T-helper 2 cell treated with Interferon-gamma antibody and Interleukin-4, amounts not matched to agents 5 μg/mL and 100 μg/mL, for 36 hours (primary cell): ENCODE data around the gene SCAF1.

ENCODE experiments used
- DNase-seq: peaks from one replicate; pipeline ENCODE4 v3.0.0; 2021; ENCODE audit warnings: low spot score
- H3K27ac Mint-ChIP-seq: one replicate; pipeline ENCODE4 v1.8.0; 2021; ENCODE audit warnings: mild to moderate bottlenecking, mixed read lengths
- H3K27me3 Mint-ChIP-seq: one replicate; pipeline ENCODE4 v1.8.0; 2021; ENCODE audit warnings: low read depth, mixed read lengths
- H3K36me3 Mint-ChIP-seq: one replicate; pipeline ENCODE4 v1.8.0; 2021; ENCODE audit warnings: low read depth, mixed read lengths
- H3K4me1 Mint-ChIP-seq: one replicate; pipeline ENCODE4 v1.8.0; 2021; ENCODE audit warnings: low read depth, mixed read lengths
- H3K4me3 Mint-ChIP-seq: one replicate; pipeline ENCODE4 v1.8.0; 2022; ENCODE audit warnings: mild to moderate bottlenecking, moderate library complexity, mixed read lengths
- H3K9me3 Mint-ChIP-seq: one replicate; pipeline ENCODE4 v1.8.0; 2021; ENCODE audit warnings: mixed read lengths

SCAF1 gene

GRCh38 chr19:49660338-49660961 is 18.4 kb downstream of the SCAF1 start:
- DNase-seq, result no peak
- Mint-ChIP-seq H3K4me1 (peaks cover 14% of the 10 kb centered on the region), H3K27me3 (no peaks in the 10 kb centered on the region), H3K4me3 (no peak overlapping the region), H3K27ac (no peak overlapping the region), H3K9me3 (no peaks in the 10 kb centered on the region), H3K36me3 (peaks cover 54% of the 10 kb centered on the region)

GRCh38 chr19:49662011-49662410 is 20.0 kb downstream of the SCAF1 start:
- H3K27ac Mint-ChIP-seq, result no peak overlapping the region
- no peak for DNase-seq
- H3K27me3 Mint-ChIP-seq, result no peaks in the 10 kb centered on the region
- no peak overlapping the region for H3K4me3 Mint-ChIP-seq
- H3K36me3 Mint-ChIP-seq, result peaks cover 44% of the 10 kb centered on the region
- no peaks in the 10 kb centered on the region for H3K9me3 Mint-ChIP-seq
- peaks cover 22% of the 10 kb centered on the region for H3K4me1 Mint-ChIP-seq

GRCh38 chr19:49663224-49663623 is 21.2 kb downstream of the SCAF1 start:
- Mint-ChIP-seq H3K9me3 (no peaks in the 10 kb centered on the region), H3K36me3 (peaks cover 40% of the 10 kb centered on the region), H3K27me3 (no peaks in the 10 kb centered on the region), H3K4me1 (peaks cover 29% of the 10 kb centered on the region), H3K4me3 (peak overlapping the region; percentile 98), H3K27ac (peak overlapping the region; percentile 96)
- DNase-seq, result no peak

GRCh38 chr19:49664171-49665035 is 22.4 kb downstream of the SCAF1 start:
- Mint-ChIP-seq H3K4me1 (peaks cover 29% of the 10 kb centered on the region), H3K4me3 (peak overlapping the region; percentile 98), H3K9me3 (no peaks in the 10 kb centered on the region), H3K36me3 (peaks cover 38% of the 10 kb centered on the region), H3K27me3 (no peaks in the 10 kb centered on the region), H3K27ac (peak overlapping the region; percentile 96)
- DNase-seq, result peak; percentile 78

- Mint-ChIP-seq H3K4me3 (peak overlapping the region; percentile 98), H3K36me3 (peaks cover 37% of the 10 kb centered on the region), H3K9me3 (no peaks in the 10 kb centered on the region), H3K27me3 (no peaks in the 10 kb centered on the region), H3K27ac (peak overlapping the region; percentile 96), H3K4me1 (peaks cover 29% of the 10 kb centered on the region)
- DNase-seq, result no peak
Observed at GRCh38 chr19:49665036-49665350, 23.0 kb downstream of the SCAF1 start.

GRCh38 chr19:49665351-49666119 is 23.5 kb downstream of the SCAF1 start, which contains the start of the genes BCL2L12 and IRF3:
Gene BCL2L12 (plus strand): TSS chr19:49665933. CDS start chr19:49666693, 760 bp downstream.
Gene IRF3 (minus strand): TSS chr19:49665857. CDS start chr19:49664838, 1,019 bp downstream.
- peak; percentile 99 for DNase-seq
- Mint-ChIP-seq H3K27me3 (no peaks in the 10 kb centered on the region), H3K4me3 (peak within 1 kb of the TSS; percentile 98), H3K27ac (peak within 1 kb of the TSS; percentile 96), H3K9me3 (no peaks in the 10 kb centered on the region), H3K4me1 (peaks cover 29% of the 10 kb centered on the region), H3K36me3 (peaks cover 32% of the 10 kb centered on the region)

GRCh38 chr19:49666120-49666444 is 24.1 kb downstream of the SCAF1 start:
- Mint-ChIP-seq H3K27ac (peak overlapping the region; percentile 96), H3K4me3 (peak overlapping the region; percentile 98), H3K4me1 (peaks cover 29% of the 10 kb centered on the region), H3K36me3 (peaks cover 32% of the 10 kb centered on the region), H3K27me3 (no peaks in the 10 kb centered on the region), H3K9me3 (no peaks in the 10 kb centered on the region)
- DNase-seq, result no peak

- H3K9me3 Mint-ChIP-seq, result no peaks in the 10 kb centered on the region
- no peaks in the 10 kb centered on the region for H3K27me3 Mint-ChIP-seq
- peak overlapping the region; percentile 96 for H3K27ac Mint-ChIP-seq
- peak overlapping the region; percentile 98 for H3K4me3 Mint-ChIP-seq
- DNase-seq, result no peak
- peaks cover 36% of the 10 kb centered on the region for H3K4me1 Mint-ChIP-seq
- H3K36me3 Mint-ChIP-seq, result peaks cover 39% of the 10 kb centered on the region
Observed at GRCh38 chr19:49667473-49667872, 25.5 kb downstream of the SCAF1 start.

GRCh38 chr19:49669516-49669915 is 27.5 kb downstream of the SCAF1 start:
- no peak for DNase-seq
- H3K27me3 Mint-ChIP-seq, result no peaks in the 10 kb centered on the region
- H3K4me3 Mint-ChIP-seq, result no peak overlapping the region
- peaks cover 33% of the 10 kb centered on the region for H3K36me3 Mint-ChIP-seq
- peaks cover 28% of the 10 kb centered on the region for H3K4me1 Mint-ChIP-seq
- H3K9me3 Mint-ChIP-seq, result no peaks in the 10 kb centered on the region
- no peak overlapping the region for H3K27ac Mint-ChIP-seq

- Mint-ChIP-seq H3K27ac (peak overlapping the region; percentile 53), H3K4me3 (no peak overlapping the region)
Observed at GRCh38 chr19:49672131-49672919, 30.3 kb downstream of the SCAF1 start.

GRCh38 chr19:49676136-49676783 is 34.3 kb downstream of the SCAF1 start:
- DNase-seq, result no peak

More at GRCh38 chr19:49672131-49672919, 30.3 kb downstream of the SCAF1 start:
- H3K36me3 Mint-ChIP-seq, result peaks cover 22% of the 10 kb centered on the region
- peak; percentile 68 for DNase-seq
- H3K9me3 Mint-ChIP-seq, result no peaks in the 10 kb centered on the region
- peaks cover 17% of the 10 kb centered on the region for H3K4me1 Mint-ChIP-seq
- H3K27me3 Mint-ChIP-seq, result no peaks in the 10 kb centered on the region

GRCh38 chr19:49676784-49677230 is 34.8 kb downstream of the SCAF1 start:
- peak; percentile 98 for DNase-seq
- Mint-ChIP-seq H3K4me1 (peaks cover 29% of the 10 kb centered on the region), H3K9me3 (no peaks in the 10 kb centered on the region), H3K27ac (peak overlapping the region; percentile 98), H3K36me3 (peaks cover 14% of the 10 kb centered on the region), H3K4me3 (peak overlapping the region; percentile 97), H3K27me3 (no peaks in the 10 kb centered on the region)

More at GRCh38 chr19:49676136-49676783, 34.3 kb downstream of the SCAF1 start:
- H3K4me1 Mint-ChIP-seq, result peaks cover 30% of the 10 kb centered on the region
- H3K9me3 Mint-ChIP-seq, result no peaks in the 10 kb centered on the region
- H3K36me3 Mint-ChIP-seq, result peaks cover 14% of the 10 kb centered on the region
- H3K27ac Mint-ChIP-seq, result peak overlapping the region; percentile 98
- H3K27me3 Mint-ChIP-seq, result no peaks in the 10 kb centered on the region
- H3K4me3 Mint-ChIP-seq, result peak overlapping the region; percentile 97
